ENCODE data around the gene POLR2J.

DNA sequence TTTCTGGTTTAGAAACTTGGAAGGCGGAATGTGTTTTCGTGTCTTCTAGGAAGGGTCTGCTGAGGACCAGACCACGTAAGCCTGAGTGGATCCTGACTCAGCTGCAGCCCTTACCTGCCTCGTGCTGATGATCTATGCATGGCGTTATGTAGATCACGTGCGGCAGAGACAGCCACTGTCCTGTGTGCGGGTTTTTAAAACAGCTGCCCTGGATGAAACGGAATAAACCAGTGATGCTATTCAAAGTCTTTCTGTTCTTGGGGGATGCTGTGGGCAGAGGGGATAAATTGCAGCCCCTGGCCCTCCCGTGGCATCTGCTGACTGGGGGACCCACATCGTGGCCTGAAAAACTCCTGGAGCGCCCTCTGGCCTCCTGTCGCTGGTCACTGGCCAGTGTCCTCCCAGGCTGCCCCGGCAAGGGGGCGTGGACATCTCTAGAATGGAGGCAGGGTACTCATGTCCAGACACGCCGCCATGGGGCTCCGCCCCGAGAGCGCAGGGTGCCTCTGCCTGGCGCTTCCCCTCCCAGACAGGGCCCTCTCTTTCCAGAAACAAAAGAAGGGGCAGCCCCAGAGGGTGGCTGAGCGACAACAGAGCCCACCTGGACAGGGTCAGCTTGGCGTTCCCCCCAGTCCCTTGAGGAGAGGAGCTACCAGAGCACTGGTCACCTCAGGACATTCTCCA lies 27.2 kb downstream of the POLR2J start:
- TF ChIP-seq, protein P1, sequence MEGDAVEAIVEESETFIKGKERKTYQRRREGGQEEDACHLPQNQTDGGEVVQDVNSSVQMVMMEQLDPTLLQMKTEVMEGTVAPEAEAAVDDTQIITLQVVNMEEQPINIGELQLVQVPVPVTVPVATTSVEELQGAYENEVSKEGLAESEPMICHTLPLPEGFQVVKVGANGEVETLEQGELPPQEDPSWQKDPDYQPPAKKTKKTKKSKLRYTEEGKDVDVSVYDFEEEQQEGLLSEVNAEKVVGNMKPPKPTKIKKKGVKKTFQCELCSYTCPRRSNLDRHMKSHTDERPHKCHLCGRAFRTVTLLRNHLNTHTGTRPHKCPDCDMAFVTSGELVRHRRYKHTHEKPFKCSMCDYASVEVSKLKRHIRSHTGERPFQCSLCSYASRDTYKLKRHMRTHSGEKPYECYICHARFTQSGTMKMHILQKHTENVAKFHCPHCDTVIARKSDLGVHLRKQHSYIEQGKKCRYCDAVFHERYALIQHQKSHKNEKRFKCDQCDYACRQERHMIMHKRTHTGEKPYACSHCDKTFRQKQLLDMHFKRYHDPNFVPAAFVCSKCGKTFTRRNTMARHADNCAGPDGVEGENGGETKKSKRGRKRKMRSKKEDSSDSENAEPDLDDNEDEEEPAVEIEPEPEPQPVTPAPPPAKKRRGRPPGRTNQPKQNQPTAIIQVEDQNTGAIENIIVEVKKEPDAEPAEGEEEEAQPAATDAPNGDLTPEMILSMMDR (IDR thresholded peaks at IDR 0.05; ENCODE audit: low read depth, low read length): 0 out of 2 replicates have a peak, but pooled peaks have one; percentile 15
- TF ChIP-seq EZH2phosphoT487 (IDR thresholded peaks at IDR 0.05; ENCODE audit: low read depth): no peak
